Skeletal muscle cell (primary cell): ENCODE measurements around the gene CHCHD5.
A peak's percentile ranks its signal among the peaks of the same experiment; 100 is the strongest.
"Not testable (repeated sequence)": the region's sequence is repeated elsewhere in the genome, so short reads cannot be mapped to it uniquely, and the experiment has no call there.

Experiments used
- DNase-seq: peaks from one replicate; pipeline ENCODE4 v3.0.0-alpha.2; 2010; ENCODE audit warnings: low read depth
- H3K4me3 ChIP-seq: 2 replicates; pipeline ENCODE4 v1.5.1; 2011; ENCODE audit warnings: low read depth, mild to moderate bottlenecking, control low read depth, low read length, moderate library complexity

Gene CHCHD5

DNA sequence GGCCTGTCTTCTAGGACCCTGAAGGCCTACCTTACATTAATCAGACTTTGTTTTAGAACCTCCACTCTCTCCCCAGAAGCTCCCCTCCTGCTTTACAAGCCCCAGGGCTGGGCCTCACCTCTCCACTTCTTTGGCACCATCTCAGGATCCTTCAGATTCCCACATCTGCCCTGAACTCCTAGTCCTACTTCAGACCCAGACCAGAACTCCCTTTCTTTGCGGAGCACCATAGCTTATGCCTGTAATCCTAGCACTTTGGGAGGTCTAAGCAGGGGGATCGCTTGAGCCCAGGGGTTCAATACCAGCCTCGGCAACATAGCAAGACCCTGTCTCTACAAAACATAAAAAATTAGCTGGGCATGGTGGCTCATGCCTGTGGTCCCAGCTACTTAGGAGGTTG is 991 bp downstream of the CHCHD5 start:
- peak overlapping the region; percentile 61 for H3K4me3 ChIP-seq
- DNase-seq = no peak

DNA sequence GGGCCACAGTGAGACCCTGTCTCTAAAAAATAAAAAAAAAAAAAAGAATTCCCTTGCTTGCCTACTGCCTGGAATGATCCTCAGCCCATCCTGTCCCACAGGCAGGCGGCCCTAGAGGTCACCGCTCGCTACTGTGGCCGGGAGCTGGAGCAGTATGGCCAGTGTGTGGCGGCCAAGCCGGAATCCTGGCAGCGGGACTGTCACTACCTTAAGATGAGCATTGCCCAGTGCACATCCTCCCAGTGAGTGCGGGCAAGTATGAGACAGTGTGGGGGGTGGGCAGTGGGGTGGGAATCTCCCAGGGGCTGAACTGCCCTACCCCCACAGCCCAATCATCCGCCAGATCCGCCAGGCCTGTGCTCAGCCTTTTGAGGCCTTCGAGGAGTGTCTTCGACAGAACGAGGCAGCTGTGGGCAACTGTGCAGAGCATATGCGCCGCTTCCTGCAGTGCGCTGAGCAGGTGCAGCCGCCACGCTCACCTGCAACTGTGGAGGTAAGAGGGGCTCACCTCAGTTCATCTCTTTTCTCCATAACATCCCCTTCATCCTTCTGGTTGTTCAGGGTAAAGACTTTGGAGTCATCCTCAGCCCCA is 1.6 kb downstream of the CHCHD5 start:
- no peak overlapping the region for H3K4me3 ChIP-seq
- DNase-seq = no peak

DNA sequence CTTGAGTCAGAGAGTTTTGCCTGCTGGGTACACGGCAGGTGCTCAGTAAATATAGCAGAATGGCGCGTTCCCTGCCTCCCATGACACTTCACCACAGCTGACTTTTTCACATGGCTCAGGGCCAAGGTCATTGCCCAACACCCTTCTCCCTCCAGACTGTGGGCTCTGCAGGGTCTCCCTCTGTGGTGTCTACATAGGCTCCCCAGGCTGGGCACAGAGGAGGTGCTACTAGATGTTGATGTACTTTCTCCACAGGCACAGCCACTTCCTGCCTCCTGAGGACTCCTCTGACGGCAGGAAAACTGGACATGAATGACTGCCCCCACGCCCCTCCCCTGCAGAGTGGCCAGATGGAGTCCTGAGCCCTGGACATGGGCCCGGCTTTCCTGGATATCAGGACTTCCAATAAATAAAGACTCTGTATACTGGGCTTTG is 4.2 kb downstream of the CHCHD5 start:
- no peak for DNase-seq

DNA sequence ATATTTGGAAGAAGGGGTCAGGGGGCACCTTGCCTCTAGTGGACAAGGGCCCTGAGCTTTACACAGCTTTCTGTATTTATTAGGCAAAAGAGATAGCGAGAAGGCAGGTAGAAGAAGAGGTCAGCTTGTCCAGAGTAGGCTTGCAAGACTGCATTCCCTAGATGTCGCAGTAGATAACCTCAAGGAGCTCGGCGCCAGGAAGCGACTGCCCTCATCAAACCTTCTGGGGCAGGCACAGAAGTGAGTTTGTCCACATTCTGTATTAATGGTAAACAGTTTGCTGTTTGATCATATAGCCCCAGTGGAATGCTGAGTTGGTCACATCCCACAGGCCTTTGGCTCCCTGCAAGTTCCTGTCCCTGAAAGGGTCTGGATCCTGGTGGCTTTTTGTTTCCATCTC is 7.0 kb downstream of the CHCHD5 start:
- H3K4me3 ChIP-seq = no peak overlapping the region
- DNase-seq = no peak

More for the DNA sequence above, 4.2 kb downstream of the CHCHD5 start:
- no peak overlapping the region for H3K4me3 ChIP-seq

- no peak overlapping the region for H3K4me3 ChIP-seq
- DNase-seq = no peak
Observed at GRCh38 chr2:112593736-112594135, 9.3 kb downstream of the CHCHD5 start.

GRCh38 chr2:112597537-112598322 is 13.3 kb downstream of the CHCHD5 start:
- no peak overlapping the region for H3K4me3 ChIP-seq

GRCh38 chr2:112600634-112601033 is 16.2 kb downstream of the CHCHD5 start:
- no peak overlapping the region for H3K4me3 ChIP-seq
- DNase-seq = no peak

More at GRCh38 chr2:112597537-112598322, 13.3 kb downstream of the CHCHD5 start:
- no peak for DNase-seq

- no peak overlapping the region for H3K4me3 ChIP-seq
- no peak for DNase-seq
Observed at GRCh38 chr2:112601754-112602153, 17.3 kb downstream of the CHCHD5 start.

- H3K4me3 ChIP-seq = no peak overlapping the region
- no peak for DNase-seq
Observed at GRCh38 chr2:112602917-112603316, 18.5 kb downstream of the CHCHD5 start.

GRCh38 chr2:112603731-112604130 is 19.3 kb downstream of the CHCHD5 start:
- DNase-seq = no peak
- H3K4me3 ChIP-seq = no peak overlapping the region

DNA sequence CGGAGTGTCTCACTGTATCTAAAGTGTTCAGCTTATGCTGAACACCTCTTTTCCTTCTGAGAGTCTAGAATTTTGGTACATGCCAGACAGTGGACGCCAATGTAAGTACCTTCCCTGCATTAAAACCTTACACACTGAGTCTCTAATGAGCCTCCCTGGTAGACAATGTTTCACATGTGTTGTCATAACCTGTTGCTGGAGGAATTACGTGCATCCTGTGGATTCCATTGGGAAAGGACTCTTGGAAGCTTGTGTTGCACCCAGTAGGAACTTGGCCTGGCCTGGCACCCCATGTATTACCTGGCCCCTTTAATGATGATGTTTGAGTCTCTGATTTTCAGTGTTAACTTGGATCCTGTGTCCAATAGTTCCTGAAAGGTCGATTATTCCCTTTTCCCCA is 20.5 kb downstream of the CHCHD5 start:
- H3K4me3 ChIP-seq = no peak overlapping the region
- no peak for DNase-seq

DNA sequence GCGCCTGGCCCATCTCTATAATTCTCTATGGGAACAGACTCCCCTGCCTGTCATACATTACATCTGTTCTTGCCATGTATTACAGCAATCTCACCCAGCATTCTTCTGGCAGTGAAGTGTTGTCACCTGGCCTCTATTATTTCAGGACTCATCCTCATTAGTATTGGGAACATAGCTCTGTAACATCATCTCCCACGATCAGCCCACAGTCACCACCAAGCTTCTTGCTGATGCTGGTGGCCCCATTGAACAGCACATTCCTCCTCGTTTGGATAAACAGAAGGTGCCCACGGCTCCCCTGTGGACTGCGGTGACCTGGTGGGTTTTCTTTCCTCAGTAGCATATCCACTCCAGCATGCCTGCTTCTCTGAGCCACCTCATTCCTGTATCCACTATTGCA is 21.5 kb downstream of the CHCHD5 start:
- no peak overlapping the region for H3K4me3 ChIP-seq
- no peak for DNase-seq

DNA sequence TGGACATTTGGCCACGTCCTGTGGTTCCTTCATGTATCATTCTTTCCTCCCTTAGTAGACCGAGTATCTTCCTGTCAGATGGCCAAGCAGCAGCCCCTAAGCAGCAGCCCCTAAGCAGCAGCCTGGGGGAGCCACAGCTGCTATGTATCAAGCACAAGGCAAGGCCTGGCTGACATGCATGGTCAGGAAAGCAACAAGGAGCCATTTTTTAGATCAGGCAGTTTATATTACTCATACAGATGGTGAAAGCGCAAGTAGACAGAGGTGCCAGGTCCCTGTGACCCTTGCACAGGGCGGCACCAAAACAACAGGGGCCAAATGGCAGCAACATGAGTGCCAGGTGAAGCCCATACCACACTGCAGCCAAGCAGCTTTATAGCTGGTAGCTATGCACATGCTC is 22.1 kb downstream of the CHCHD5 start:
- H3K4me3 ChIP-seq = no peak overlapping the region

GRCh38 chr2:112607680-112608438 is 23.4 kb downstream of the CHCHD5 start:
- no peak for DNase-seq
- no peak overlapping the region for H3K4me3 ChIP-seq

More for the DNA sequence above, 22.1 kb downstream of the CHCHD5 start:
- no peak for DNase-seq

DNA sequence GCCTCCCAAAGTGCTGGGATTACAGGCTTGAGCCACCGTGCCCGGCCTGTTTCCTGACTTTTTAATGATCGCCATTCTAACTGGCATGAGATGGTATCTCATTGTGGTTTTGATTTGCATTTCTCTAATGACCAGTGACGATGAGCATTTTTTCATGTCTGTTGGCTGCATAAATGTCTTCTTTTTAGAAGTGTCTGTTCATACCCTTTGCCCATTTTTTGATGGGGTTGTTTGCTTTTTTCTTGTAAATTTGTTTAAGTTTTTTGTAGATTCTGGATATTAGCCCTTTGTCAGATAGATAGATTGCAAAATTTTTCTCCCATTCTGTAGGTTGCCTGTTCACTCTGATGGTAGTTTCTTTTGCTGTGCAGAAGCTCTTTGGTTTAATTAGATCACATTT is 24.9 kb downstream of the CHCHD5 start:
- not testable (repeated sequence) for H3K4me3 ChIP-seq, DNase-seq

- DNase-seq = not testable (repeated sequence)
Observed at GRCh38 chr2:112612283-112612682, 27.9 kb downstream of the CHCHD5 start.

DNA sequence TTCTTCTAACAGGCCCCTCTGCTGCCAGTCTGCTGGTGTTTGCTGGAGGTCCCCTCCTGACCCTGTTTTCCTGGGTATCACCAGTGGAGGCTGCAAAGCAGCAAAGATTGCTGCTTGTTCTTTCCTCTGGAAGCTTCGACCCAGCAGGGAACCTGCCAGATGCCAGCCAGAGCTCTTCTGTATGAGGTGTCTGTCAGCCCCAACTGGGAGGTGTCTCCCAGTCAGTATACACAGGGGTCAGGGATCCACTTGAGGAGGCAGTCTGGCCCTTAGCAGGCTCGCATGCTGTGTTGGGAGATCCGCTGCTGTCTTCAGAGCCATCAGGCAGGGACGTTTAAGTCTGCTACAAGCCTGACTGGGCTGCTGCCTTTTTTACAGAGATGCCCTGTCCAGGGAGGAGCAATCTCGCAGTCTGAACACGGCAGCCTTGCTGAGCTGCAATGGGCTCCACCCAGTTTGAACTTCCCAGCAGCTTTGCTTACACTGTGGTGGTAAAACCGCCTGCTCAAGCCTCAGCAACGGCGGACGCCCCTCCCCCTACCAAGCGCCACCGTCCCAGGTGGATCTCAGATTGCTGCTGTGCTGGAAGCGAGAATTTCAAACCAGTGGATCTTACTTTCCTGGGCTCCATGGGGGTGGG is 29.9 kb downstream of the CHCHD5 start:
- no peak for DNase-seq
- H3K4me3 ChIP-seq = no peak overlapping the region

More at GRCh38 chr2:112612283-112612682, 27.9 kb downstream of the CHCHD5 start:
- not testable (repeated sequence) for H3K4me3 ChIP-seq

- DNase-seq = no peak
- H3K4me3 ChIP-seq = no peak overlapping the region
Observed at GRCh38 chr2:112615051-112615450, 30.6 kb downstream of the CHCHD5 start.

DNA sequence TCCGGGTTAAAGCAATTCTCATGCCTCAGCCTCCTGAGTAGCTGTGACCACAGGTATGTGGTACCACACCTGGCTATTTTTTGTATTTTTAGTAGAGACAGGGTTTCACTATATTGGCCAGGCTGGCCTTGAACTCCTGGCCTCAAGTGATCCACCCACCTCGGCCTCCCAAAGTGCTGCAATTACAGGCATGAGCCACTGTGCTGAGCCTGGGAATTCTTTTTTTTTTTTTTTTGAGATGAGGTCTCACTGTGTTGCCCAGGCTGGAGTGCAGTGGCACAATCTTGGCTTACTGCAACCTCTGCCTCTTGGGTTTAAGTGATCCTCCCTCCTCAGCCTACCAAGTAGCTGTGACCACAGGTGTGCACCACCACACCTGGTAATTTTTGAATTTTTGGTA is 31.4 kb downstream of the CHCHD5 start:
- DNase-seq, H3K4me3 ChIP-seq: not testable (repeated sequence)

- no peak overlapping the region for H3K4me3 ChIP-seq
- DNase-seq = no peak
Observed at GRCh38 chr2:112618383-112618782, 34.0 kb downstream of the CHCHD5 start.
